HepG2 (cell line): ENCODE results near the gene KMT5C. TPM values are rescaled to one million over a fixed set of nuclear protein-coding genes. Genes with fewer than 3 reads are reported as not detected.

Experiments used
- CBFB ChIP-seq: sonication (generic); formaldehyde crosslinking; IDR thresholded peaks from 2 replicates; pipeline ENCODE4 v1.4.0; 2020; ENCODE audit warnings: missing genetic modification reagents
- FUBP1 ChIP-seq: sonication (generic); formaldehyde crosslinking; IDR thresholded peaks from 2 replicates; pipeline ENCODE4 v1.5.1; 2020; ENCODE audit warnings: missing genetic modification reagents, mild to moderate bottlenecking, borderline replicate concordance
- NR3C1 ChIP-seq: sonication (generic); formaldehyde crosslinking; IDR thresholded peaks from 2 replicates; pipeline ENCODE4 v1.4.0; 2020; ENCODE audit warnings: missing genetic modification reagents
- TOPORS ChIP-seq: sonication (generic); formaldehyde crosslinking; IDR thresholded peaks from 2 replicates; pipeline ENCODE4 v1.8.0; 2023; ENCODE audit warnings: mild to moderate bottlenecking, missing genetic modification reagents
- ZBTB20 ChIP-seq: sonication (generic); formaldehyde crosslinking; IDR thresholded peaks from 2 replicates; pipeline ENCODE4 v1.8.1; 2023; ENCODE audit warnings: missing genetic modification reagents, low read depth, mild to moderate bottlenecking, borderline replicate concordance
- ZBTB4 ChIP-seq: sonication (generic); formaldehyde crosslinking; IDR thresholded peaks from 2 replicates; pipeline ENCODE4 v1.4.0; 2020; ENCODE audit warnings: missing genetic modification reagents, mild to moderate bottlenecking, borderline replicate concordance
- ZNF567 ChIP-seq: sonication (generic); formaldehyde crosslinking; IDR thresholded peaks from 2 replicates; pipeline ENCODE4 v1.8.1; 2023; ENCODE audit warnings: mild to moderate bottlenecking, missing genetic modification reagents, borderline replicate concordance
- polyA plus RNA-seq, 8 experiments: library from polyadenylated mRNA; depleted of rRNA in 3 of 8; stranded (reverse) in 7 of 8; unstranded in 1 of 8; fragments of >200 nt; fragmentation: Illumina TruSeq in 4 of 8; extraction: Trizol in 4 of 8; gene quantifications; 2 replicates each; pipeline versions ENCODE4 v1.2.1 to v1.2.3, GENCODE V29; 2011 to 2016; ENCODE audit warnings: low read depth in 4 of 8, missing spikeins in 1 of 8, mixed read lengths in 1 of 8; ENCODE audit not compliant: insufficient read depth in 1 of 8
- total RNA-seq, 5 experiments: library from RNA; depleted of rRNA; stranded (reverse); fragments of >200 nt; fragmentation: Illumina TruSeq; extraction: Trizol; gene quantifications; 2 replicates each; pipeline ENCODE4 v1.2.3, GENCODE V29; 2016; ENCODE audit warnings: low read depth in 1 of 5
- TF ChIP-seq, protein P1 (sequence below): sonication (generic); formaldehyde crosslinking; IDR thresholded peaks from 2 replicates; pipeline ENCODE4 v1.4.0; 2020; ENCODE audit warnings: missing genetic modification reagents
- TF ChIP-seq, protein P2 (sequence below): sonication (generic); formaldehyde crosslinking; IDR thresholded peaks from 2 replicates; pipeline ENCODE4 v1.5.0; 2020; ENCODE audit warnings: mild to moderate bottlenecking, missing genetic modification reagents
- TF ChIP-seq, protein P3 (sequence below): sonication (generic); formaldehyde crosslinking; IDR thresholded peaks from 2 replicates; pipeline ENCODE4 v1.5.1; 2020; ENCODE audit warnings: mild to moderate bottlenecking, missing genetic modification reagents, borderline replicate concordance
- TF ChIP-seq, protein P4 (sequence below): sonication (generic); formaldehyde crosslinking; IDR thresholded peaks from 2 replicates; pipeline ENCODE4 v1.5.1; 2020; ENCODE audit warnings: mild to moderate bottlenecking, missing genetic modification reagents, moderate library complexity

Gene KMT5C
- total and polyA plus RNA-seq, 2 of the 13 experiments (the other 11 are each of a cell fraction or from before 2014, with no cell fraction given) = 5.5 to 9.0 TPM

GRCh38 chr19:55368701-55369563 lies 29.3 kb downstream of the KMT5C start (continued):
- TF ChIP-seq, protein P1, sequence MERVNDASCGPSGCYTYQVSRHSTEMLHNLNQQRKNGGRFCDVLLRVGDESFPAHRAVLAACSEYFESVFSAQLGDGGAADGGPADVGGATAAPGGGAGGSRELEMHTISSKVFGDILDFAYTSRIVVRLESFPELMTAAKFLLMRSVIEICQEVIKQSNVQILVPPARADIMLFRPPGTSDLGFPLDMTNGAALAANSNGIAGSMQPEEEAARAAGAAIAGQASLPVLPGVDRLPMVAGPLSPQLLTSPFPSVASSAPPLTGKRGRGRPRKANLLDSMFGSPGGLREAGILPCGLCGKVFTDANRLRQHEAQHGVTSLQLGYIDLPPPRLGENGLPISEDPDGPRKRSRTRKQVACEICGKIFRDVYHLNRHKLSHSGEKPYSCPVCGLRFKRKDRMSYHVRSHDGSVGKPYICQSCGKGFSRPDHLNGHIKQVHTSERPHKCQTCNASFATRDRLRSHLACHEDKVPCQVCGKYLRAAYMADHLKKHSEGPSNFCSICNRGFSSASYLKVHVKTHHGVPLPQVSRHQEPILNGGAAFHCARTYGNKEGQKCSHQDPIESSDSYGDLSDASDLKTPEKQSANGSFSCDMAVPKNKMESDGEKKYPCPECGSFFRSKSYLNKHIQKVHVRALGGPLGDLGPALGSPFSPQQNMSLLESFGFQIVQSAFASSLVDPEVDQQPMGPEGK (CRISPR knock-in tag) = peak; percentile 44; the same call in 1 of the 2 replicates
- TF ChIP-seq ZBTB4 (CRISPR knock-in tag) (no peak), NR3C1 (no peak), TOPORS (CRISPR knock-in tag) (no peak), ZNF567 (CRISPR knock-in tag) (no peak), ZBTB20 (CRISPR knock-in tag) (no peak), FUBP1 (no peak), CBFB (CRISPR knock-in tag) (no peak)
- TF ChIP-seq, protein P2, sequence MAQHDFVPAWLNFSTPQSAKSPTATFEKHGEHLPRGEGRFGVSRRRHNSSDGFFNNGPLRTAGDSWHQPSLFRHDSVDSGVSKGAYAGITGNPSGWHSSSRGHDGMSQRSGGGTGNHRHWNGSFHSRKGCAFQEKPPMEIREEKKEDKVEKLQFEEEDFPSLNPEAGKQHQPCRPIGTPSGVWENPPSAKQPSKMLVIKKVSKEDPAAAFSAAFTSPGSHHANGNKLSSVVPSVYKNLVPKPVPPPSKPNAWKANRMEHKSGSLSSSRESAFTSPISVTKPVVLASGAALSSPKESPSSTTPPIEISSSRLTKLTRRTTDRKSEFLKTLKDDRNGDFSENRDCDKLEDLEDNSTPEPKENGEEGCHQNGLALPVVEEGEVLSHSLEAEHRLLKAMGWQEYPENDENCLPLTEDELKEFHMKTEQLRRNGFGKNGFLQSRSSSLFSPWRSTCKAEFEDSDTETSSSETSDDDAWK = no peak
- TF ChIP-seq, protein P3, sequence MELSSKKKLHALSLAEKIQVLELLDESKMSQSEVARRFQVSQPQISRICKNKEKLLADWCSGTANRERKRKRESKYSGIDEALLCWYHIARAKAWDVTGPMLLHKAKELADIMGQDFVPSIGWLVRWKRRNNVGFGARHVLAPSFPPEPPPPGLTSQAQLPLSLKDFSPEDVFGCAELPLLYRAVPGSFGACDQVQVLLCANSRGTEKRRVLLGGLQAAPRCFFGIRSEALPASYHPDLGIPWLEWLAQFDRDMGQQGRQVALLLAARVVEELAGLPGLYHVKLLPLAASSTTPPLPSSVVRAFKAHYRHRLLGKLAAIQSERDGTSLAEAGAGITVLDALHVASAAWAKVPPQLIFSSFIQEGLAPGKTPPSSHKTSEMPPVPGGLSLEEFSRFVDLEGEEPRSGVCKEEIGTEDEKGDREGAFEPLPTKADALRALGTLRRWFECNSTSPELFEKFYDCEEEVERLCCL (CRISPR knock-in tag) = no peak
- TF ChIP-seq, protein P4, sequence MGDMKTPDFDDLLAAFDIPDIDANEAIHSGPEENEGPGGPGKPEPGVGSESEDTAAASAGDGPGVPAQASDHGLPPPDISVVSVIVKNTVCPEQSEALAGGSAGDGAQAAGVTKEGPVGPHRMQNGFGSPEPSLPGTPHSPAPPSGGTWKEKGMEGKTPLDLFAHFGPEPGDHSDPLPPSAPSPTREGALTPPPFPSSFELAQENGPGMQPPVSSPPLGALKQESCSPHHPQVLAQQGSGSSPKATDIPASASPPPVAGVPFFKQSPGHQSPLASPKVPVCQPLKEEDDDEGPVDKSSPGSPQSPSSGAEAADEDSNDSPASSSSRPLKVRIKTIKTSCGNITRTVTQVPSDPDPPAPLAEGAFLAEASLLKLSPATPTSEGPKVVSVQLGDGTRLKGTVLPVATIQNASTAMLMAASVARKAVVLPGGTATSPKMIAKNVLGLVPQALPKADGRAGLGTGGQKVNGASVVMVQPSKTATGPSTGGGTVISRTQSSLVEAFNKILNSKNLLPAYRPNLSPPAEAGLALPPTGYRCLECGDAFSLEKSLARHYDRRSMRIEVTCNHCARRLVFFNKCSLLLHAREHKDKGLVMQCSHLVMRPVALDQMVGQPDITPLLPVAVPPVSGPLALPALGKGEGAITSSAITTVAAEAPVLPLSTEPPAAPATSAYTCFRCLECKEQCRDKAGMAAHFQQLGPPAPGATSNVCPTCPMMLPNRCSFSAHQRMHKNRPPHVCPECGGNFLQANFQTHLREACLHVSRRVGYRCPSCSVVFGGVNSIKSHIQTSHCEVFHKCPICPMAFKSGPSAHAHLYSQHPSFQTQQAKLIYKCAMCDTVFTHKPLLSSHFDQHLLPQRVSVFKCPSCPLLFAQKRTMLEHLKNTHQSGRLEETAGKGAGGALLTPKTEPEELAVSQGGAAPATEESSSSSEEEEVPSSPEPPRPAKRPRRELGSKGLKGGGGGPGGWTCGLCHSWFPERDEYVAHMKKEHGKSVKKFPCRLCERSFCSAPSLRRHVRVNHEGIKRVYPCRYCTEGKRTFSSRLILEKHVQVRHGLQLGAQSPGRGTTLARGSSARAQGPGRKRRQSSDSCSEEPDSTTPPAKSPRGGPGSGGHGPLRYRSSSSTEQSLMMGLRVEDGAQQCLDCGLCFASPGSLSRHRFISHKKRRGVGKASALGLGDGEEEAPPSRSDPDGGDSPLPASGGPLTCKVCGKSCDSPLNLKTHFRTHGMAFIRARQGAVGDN = peak; percentile 40; the same call in 1 of the 2 replicates
